Stimulated activated CD4-positive, alpha-beta T cell treated with anti-CD3 and anti-CD28 coated beads, Interleukin-2, amount 100 ng/mL, for 4 hours (primary cell): Measurements from ENCODE around the gene CEP57L1.
"Not testable (repeated sequence)": the region's sequence is repeated elsewhere in the genome, so short reads cannot be mapped to it uniquely, and the experiment has no call there.

ENCODE experiments used
- DNase-seq: peaks from one replicate; pipeline ENCODE4 v3.0.0-alpha.2; 2020; ENCODE audit warnings: low read depth

CEP57L1 gene

GRCh38 chr6:109112663-109113062 is 17.4 kb downstream of the CEP57L1 start:
- not testable (repeated sequence) for DNase-seq

GRCh38 chr6:109117346-109118035 is 22.2 kb downstream of the CEP57L1 start:
- DNase-seq, result no peak

GRCh38 chr6:109118337-109118736 is 23.0 kb downstream of the CEP57L1 start:
- no peak for DNase-seq

GRCh38 chr6:109118871-109119354 is 23.6 kb downstream of the CEP57L1 start:
- no peak for DNase-seq

GRCh38 chr6:109121411-109121810 is 26.1 kb downstream of the CEP57L1 start:
- DNase-seq, result no peak

GRCh38 chr6:109124219-109124618 is 28.9 kb downstream of the CEP57L1 start:
- no peak for DNase-seq

GRCh38 chr6:109125504-109125903 is 30.2 kb downstream of the CEP57L1 start:
- no peak for DNase-seq

- no peak for DNase-seq
Measured at GRCh38 chr6:109130065-109130464, 34.8 kb downstream of the CEP57L1 start.

GRCh38 chr6:109135600-109135999 is 40.3 kb downstream of the CEP57L1 start:
- DNase-seq, result not testable (repeated sequence)

- DNase-seq, result not testable (repeated sequence)
Measured at GRCh38 chr6:109136039-109136438, 40.7 kb downstream of the CEP57L1 start.

GRCh38 chr6:109136530-109136929 is 41.2 kb downstream of the CEP57L1 start:
- not testable (repeated sequence) for DNase-seq

GRCh38 chr6:109139109-109139508 is 43.8 kb downstream of the CEP57L1 start:
- DNase-seq, result no peak

- DNase-seq, result not testable (repeated sequence)
Measured at GRCh38 chr6:109142067-109142466, 46.8 kb downstream of the CEP57L1 start.

- DNase-seq, result no peak
Measured at GRCh38 chr6:109143191-109143590, 47.9 kb downstream of the CEP57L1 start.

- DNase-seq, result not testable (repeated sequence)
Measured at GRCh38 chr6:109148251-109148650, 52.9 kb downstream of the CEP57L1 start.

GRCh38 chr6:109148716-109149115 is 53.4 kb downstream of the CEP57L1 start:
- not testable (repeated sequence) for DNase-seq

- DNase-seq, result no peak
Measured at GRCh38 chr6:109153752-109154151, 58.4 kb downstream of the CEP57L1 start.

GRCh38 chr6:109164331-109164730 is 69.0 kb downstream of the CEP57L1 start:
- DNase-seq, result no peak

- no peak for DNase-seq
Measured at GRCh38 chr6:109165392-109165974, 70.2 kb downstream of the CEP57L1 start.

- DNase-seq, result no peak
Measured at GRCh38 chr6:109166673-109167072, 71.4 kb downstream of the CEP57L1 start.

GRCh38 chr6:109167562-109167961 is 72.3 kb downstream of the CEP57L1 start:
- no peak for DNase-seq

GRCh38 chr6:109170333-109170732 is 75.0 kb downstream of the CEP57L1 start:
- no peak for DNase-seq

- DNase-seq, result no peak
Measured at GRCh38 chr6:109172101-109172746, 76.9 kb downstream of the CEP57L1 start.
